Mucosa of descending colon (tissue), 3 donors: ENCODE results near the gene SPATA25. TPM values are rescaled to one million over a fixed set of nuclear protein-coding genes. Genes with fewer than 3 reads are reported as not detected.
A peak's percentile ranks its signal among the peaks of the same experiment; 100 is the strongest.

Source experiments
- ATAC-seq: fragments of 200-7000 bp; cut with Tn5 transposase; one replicate; pipeline ENCODE4 v1.9.1; 2020; ENCODE audit warnings: mild to moderate bottlenecking, moderate library complexity
- DNase-seq, 3 donors: peaks; one replicate each; pipeline ENCODE4 v3.0.0-alpha.2; 2020
- H3K36me3 ChIP-seq: fragments of 200-600 bp; one replicate; pipeline ENCODE4 v1.8.0; 2021; ENCODE audit warnings: low read depth, mild to moderate bottlenecking
- H3K4me1 ChIP-seq: fragments of 200-600 bp; one replicate; pipeline ENCODE4 v1.8.0; 2021; ENCODE audit warnings: low read depth, mild to moderate bottlenecking
- H3K4me3 ChIP-seq: fragments of 200-600 bp; one replicate; pipeline ENCODE4 v1.8.0; 2021; ENCODE audit warnings: mild to moderate bottlenecking
- H3K9me3 ChIP-seq: fragments of 200-600 bp; one replicate; pipeline ENCODE4 v1.8.0; 2021; ENCODE audit warnings: mild to moderate bottlenecking
- intact Hi-C, 2 donors: fragments of 100-400 bp; cut with DNase I in 1 of 2; cut with micrococcal nuclease in 1 of 2; formaldehyde crosslinking; loops; one replicate each; pipeline versions ENCODE4 v1.11.0 to v1.11.1; 2022; cut with DNase I, micrococcal nuclease
- total RNA-seq, 3 donors: library from RNA; stranded (reverse); fragmentation: NEBNext Ultra II Directional in 2 of 3; extraction: Animal tissue kit (Norgen Biotek cat#: 25700) in 2 of 3; gene quantifications; one replicate each; pipeline versions ENCODE4 v1.2.1 to v1.2.4, GENCODE V29; 2021 to 2023
- TF ChIP-seq, protein P1 (sequence below): fragments of 200-600 bp; IDR thresholded peaks from one replicate; pipeline ENCODE4 v1.8.0; 2022; ENCODE audit warnings: antibody characterized with exemption, mild to moderate bottlenecking
- donor health status: DM: no; HTN: no; CAD: no; lungs with moderate emphysema.
- donor health status: DM: no; HTN: no; CAD: no.
- donor health status: DM: no; HTN: yes; CAD: no.

The SPATA25 gene
- total RNA-seq, 3 donors from 2014 or later, result 3.9 to 6.0 (median 4.1) TPM

DNA sequence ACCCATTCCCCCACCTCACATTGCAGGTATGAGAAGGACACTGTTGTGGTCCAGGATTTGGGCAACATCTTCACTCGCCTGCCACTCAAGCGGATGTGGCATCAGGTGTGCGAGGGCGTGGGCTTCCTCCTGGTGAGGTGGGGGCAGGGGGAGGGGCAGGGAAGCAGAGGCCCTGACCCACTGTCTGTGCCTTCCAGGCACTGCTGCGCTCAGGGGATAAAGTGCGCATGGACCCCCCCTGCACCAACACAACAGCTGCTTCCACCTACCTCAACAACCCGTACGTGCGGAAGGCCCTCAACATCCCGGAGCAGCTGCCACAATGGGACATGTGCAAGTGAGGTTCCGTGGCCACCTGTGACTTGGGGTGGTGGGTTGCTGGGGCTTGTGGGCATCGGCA lies 7.4 kb upstream of the SPATA25 start:
- H3K36me3 ChIP-seq, result no peaks in the 10 kb centered on the region
- TF ChIP-seq, protein P1, sequence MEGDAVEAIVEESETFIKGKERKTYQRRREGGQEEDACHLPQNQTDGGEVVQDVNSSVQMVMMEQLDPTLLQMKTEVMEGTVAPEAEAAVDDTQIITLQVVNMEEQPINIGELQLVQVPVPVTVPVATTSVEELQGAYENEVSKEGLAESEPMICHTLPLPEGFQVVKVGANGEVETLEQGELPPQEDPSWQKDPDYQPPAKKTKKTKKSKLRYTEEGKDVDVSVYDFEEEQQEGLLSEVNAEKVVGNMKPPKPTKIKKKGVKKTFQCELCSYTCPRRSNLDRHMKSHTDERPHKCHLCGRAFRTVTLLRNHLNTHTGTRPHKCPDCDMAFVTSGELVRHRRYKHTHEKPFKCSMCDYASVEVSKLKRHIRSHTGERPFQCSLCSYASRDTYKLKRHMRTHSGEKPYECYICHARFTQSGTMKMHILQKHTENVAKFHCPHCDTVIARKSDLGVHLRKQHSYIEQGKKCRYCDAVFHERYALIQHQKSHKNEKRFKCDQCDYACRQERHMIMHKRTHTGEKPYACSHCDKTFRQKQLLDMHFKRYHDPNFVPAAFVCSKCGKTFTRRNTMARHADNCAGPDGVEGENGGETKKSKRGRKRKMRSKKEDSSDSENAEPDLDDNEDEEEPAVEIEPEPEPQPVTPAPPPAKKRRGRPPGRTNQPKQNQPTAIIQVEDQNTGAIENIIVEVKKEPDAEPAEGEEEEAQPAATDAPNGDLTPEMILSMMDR, result no peak
- no peak for ATAC-seq
- H3K4me3 ChIP-seq, result no peak overlapping the region
- no peaks in the 10 kb centered on the region for H3K9me3 ChIP-seq
- peaks cover 18% of the 10 kb centered on the region for H3K4me1 ChIP-seq
- intact Hi-C loops, result no loop called here
- DNase-seq, result no peak

DNA sequence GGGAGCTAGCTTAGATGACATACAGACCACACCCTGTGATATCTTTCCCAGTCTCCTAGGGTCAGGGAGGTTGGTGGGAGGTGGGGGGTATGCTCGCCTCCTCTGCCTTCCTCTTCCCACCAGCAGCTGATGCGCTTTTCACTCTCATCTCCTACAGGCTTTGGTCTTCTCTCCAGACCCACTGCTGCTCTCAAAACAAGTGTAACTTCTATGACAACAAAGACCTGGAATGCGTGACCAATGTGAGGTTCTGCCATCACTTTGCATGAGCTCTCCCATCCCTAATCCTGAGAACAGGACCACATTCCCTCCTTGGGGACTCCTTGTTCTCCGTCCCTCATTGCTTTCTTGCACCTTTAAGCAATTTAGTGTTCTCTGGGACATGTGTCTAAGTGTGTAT lies 6.4 kb upstream of the SPATA25 start:
- intact Hi-C loops, result no loop called here
- ATAC-seq (no peak), DNase-seq (no peak)
- Histone ChIP-seq H3K9me3 (no peaks in the 10 kb centered on the region), H3K36me3 (no peaks in the 10 kb centered on the region), H3K4me1 (peaks cover 18% of the 10 kb centered on the region), H3K4me3 (no peak overlapping the region)
- TF ChIP-seq, protein P1, result no peak

DNA sequence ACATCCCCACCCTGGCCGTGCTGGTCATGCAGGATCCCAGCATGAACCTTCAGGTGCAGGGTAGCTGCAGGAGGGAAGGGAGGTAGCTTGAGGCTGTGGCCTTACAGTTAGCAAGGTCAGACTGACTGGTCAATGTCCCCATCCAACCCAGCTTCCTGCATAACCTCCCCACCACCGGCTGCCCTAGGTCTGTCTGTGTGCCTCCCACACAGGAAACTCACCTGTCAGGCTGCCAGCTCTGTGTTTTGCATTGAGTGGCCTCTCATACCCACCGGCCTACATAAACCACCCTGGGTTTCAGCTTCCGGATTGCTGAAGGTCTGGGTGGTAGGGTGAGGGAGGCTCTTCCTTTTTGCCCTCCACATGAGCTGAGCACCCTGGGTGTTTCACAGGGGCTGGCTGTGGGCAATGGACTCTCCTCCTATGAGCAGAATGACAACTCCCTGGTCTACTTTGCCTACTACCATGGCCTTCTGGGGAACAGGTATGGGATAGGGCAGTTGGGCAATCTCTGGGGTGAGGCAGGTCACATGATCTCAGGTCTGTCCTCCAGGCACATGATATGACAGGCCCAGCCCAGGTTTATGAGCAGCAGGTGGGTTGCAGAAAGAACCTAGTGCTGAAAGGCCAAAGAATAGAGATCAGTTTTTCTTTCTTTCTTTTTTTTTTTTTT lies 5.5 kb upstream of the SPATA25 start:
- no peaks in the 10 kb centered on the region for H3K36me3 ChIP-seq
- TF ChIP-seq, protein P1, result no peak
- H3K4me3 ChIP-seq, result no peak overlapping the region
- no peaks in the 10 kb centered on the region for H3K9me3 ChIP-seq
- peaks cover 18% of the 10 kb centered on the region for H3K4me1 ChIP-seq
- peak; percentile 51 for ATAC-seq
- DNase-seq, result peak in 2 of 3 donors; percentile 66 to 82
- intact Hi-C loops, result no loop called here

DNA sequence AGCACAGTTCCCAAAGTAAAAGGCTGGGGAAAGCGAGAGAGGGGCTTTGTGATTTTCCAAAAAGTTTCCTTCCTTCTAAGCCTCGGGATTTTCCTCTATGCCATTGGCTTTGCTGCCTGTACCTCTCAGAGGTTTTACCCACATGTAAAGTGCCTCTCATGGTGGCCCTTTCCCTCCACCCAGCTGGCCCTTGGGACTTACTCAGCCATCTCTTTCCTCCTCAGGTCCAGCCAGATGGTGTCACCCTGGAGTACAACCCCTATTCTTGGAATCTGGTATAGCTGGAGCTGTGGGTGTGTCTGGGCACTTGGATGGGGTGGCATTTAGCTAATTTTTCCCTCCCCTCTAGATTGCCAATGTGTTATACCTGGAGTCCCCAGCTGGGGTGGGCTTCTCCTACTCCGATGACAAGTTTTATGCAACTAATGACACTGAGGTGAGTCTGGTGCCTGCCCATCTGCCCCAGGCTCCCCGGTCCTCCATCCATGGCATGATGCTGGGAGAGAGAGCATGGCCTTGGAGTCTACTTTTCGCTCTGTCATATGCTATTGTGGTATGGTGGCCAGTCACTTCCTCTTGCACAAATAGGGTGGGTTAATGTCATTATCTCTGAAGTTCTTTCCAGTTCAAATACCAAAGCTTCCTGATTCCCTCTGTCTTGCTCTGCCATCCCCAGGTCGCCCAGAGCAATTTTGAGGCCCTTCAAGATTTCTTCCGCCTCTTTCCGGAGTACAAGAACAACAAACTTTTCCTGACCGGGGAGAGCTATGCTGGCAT lies 4.8 kb upstream of the SPATA25 start:
- peak in 1 of 3 donors; percentile 55 for DNase-seq
- intact Hi-C loops, result no loop called here
- H3K9me3 ChIP-seq, result no peaks in the 10 kb centered on the region
- ATAC-seq, result peak; percentile 40
- H3K4me1 ChIP-seq, result peaks cover 18% of the 10 kb centered on the region
- no peak overlapping the region for H3K4me3 ChIP-seq
- no peaks in the 10 kb centered on the region for H3K36me3 ChIP-seq
- TF ChIP-seq, protein P1, result no peak

DNA sequence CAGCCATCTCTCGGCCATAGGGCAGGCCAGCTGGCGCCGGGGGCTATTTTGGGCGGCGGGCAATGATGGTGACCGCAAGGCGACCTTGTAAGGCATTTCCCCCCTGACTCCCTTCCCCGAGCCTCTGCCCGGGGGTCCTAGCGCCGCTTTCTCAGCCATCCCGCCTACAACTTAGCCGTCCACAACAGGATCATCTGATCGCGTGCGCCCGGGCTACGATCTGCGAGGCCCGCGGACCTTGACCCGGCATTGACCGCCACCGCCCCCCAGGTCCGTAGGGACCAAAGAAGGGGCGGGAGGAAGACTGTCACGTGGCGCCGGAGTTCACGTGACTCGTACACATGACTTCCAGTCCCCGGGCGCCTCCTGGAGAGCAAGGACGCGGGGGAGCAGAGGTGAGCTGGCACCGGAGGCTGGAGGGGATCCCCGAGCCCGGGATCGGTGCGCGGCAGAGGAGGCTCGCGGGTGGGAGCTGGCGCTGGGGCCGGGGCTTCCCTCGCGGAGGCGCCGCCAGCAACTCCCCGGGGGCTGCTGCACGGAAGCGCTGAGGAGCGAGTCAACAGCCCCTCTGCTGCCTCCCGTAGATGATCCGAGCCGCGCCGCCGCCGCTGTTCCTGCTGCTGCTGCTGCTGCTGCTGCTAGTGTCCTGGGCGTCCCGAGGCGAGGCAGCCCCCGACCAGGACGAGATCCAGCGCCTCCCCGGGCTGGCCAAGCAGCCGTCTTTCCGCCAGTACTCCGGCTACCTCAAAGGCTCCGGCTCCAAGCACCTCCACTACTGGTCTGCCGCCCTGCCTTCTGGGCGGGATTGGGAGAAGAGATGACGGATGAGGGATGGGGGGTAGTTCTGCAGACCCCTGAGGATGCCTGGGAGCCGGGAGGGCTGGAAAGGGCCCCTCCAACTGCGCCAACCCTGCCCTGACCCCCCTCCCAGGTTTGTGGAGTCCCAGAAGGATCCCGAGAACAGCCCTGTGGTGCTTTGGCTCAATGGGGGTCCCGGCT lies 3.9 kb upstream of the SPATA25 start, which contains the start of the genes CTSA and NEURL2:
CTSA (plus strand) TSS at position 351 of the 999 bp plus-strand sequence; CDS start at position 585, 234 bp downstream.
NEURL2 (minus strand) TSS at position 224 of the 999 bp plus-strand sequence; CDS start at position 7, 217 bp downstream.
- Histone ChIP-seq H3K4me3 (peak within 1 kb of the TSS; percentile 67), H3K36me3 (no peaks in the 10 kb centered on the region), H3K9me3 (no peaks in the 10 kb centered on the region), H3K4me1 (peaks cover 18% of the 10 kb centered on the region)
- intact Hi-C loops, result no loop called here
- peak; percentile 87 for ATAC-seq
- peak; percentile 96 to 99 (median 96) for DNase-seq
- TF ChIP-seq, protein P1, result no peak
